Cerebellar cortex (tissue), 1 donor: ENCODE data around the gene C3orf52.

ENCODE experiments used
- DNase-seq: peaks from one replicate; pipeline ENCODE4 v3.0.0-alpha.2; 2015; ENCODE audit warnings: low spot score

The C3orf52 gene

DNA sequence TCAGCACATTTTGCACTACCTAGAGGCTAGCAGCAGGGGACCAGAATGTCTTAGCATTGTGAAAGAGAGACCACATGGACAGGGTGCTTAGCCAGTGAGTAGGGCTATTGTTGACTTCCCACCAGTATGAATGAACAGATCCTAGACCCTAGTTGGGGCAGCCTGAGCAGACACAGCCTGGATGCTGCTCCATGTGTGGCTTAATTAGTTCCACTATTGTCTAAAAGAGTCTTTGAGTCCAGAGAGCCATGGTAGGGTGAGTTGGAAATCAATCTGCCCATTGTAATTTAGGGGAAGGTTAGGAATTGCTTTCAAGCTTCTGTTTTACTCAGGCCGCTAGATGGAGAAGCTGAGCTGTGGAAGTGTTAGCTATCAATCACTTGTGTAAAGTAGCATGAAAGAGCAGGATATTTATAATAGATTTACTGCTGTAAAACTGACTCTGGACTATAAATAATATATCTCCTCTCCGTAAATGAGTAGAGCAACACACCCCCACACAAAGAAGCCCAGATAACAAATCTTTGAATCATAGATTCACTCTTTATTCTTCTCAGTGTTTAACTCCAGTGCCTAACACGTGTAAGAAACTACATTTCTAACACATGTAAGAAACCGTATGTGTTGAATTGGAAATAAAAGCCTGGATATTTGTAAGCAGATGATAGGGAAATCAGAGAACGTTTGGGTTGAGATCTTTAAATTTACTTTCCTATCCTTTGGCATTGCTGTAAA, 50.9 kb downstream of the C3orf52 start:
- DNase-seq = peak; percentile 38

- DNase-seq = no peak
These were observed 51.6 kb downstream of the C3orf52 start for GRCh38 chr3:112137781-112138180.

DNA sequence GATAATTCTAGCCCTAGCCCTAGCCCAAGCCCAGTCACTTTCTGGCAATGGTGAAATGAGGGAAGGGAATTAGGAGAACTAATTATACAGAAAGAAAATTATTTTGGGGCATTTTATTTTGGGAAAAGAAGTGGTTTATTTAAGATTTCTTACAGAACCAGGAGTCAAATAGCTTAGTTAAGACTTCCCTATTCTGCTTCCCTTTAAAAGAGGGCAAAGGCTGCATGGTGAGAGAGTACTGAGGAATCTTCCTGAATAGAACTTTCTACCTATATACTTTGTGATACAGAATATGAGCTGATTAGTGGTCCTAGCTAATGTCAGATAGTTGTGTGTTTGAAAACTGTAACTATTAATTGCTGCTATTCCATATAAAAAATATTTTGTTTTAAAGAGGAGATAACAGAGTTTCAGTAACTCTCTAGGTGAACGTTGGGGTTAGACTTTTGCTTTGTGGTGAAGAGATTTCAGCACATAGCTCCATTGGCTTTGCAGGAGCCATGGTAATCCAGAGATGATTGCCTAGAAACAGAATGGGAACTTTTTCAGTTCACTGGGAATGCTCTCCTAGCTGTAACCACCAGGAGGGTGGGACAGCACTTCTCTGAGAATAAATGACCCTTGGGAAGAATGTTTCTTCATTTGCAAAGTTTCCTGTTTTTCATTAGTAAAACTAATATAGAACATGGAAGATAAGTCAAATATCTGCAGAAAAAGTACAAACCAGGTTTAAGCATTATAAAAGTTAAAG, 52.2 kb downstream of the C3orf52 start:
- no peak for DNase-seq

DNA sequence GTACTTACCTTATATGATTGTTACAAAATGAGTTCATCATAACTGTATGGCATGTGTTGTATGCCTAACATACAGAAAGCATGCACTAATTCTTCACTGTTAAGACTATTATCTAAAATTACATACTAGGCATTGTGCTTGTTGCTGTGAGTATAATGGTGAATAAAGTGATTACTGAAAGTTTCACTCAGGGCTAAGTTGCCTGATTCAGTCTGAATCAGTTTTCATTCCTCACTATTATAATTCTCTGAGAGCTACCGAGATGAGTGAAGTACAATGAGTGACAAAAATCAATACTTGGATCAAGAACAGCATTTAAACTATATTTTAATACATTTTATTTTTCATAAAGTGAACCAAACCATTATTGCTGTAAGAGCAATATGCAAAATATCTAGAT, 54.4 kb downstream of the C3orf52 start:
- DNase-seq = no peak

DNA sequence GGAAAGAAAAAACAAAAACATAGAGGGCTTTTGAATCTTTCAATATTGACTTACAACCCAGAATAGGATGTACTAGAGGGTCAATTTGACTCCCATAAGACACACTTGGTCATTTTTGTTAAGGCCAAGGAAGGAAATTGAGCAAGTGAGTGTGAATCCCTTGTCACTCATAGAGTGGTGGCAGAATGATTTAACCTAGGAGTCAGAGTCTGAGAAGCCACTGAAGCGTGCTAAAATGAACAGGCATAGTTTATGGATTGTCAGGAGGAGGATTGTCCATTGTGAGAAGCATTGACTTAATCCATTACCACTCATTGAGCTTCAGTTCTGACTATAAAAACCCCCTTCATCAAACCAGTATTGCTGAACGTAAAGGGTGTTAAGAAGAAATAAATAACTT, 55.1 kb downstream of the C3orf52 start:
- DNase-seq = no peak

DNA sequence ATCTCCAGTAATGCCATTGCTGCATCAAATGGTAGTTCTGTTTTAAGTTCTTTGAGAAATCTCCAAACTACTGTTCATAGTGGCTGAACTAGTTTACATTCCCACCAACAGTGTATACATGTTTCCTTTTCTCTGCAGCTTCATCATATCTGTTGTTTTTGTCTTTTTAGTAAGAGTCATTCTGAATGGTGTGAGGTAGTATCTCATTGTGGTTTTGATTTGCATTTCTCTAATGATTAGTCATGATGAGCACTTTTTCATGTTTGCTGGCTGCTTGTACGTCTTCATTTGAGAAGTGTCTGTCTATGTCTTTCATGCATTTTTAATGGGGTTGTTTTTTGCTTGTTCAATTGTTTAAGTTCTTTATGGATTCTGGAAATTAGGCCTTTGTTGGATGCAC, 57.1 kb downstream of the C3orf52 start:
- no peak for DNase-seq

DNA sequence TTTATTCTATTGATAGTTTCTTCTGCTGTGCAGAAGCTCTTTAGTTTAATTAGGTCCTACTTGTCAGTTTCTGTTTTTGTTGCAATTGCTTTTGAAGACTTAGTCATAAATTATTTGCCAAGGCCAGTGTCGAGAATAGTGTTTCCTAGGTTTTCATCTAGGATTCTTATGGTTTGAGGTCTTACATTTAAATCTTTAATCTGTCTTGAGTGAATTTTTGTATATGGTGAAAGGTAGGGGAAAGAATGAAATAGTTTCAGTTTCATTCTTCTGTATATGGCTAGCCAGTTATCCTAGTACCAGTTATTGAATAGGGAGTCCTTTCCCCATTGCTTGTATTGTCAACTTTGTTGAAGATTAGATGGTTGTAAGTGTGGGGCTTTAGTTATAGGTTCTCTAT, 57.5 kb downstream of the C3orf52 start:
- no peak for DNase-seq

DNA sequence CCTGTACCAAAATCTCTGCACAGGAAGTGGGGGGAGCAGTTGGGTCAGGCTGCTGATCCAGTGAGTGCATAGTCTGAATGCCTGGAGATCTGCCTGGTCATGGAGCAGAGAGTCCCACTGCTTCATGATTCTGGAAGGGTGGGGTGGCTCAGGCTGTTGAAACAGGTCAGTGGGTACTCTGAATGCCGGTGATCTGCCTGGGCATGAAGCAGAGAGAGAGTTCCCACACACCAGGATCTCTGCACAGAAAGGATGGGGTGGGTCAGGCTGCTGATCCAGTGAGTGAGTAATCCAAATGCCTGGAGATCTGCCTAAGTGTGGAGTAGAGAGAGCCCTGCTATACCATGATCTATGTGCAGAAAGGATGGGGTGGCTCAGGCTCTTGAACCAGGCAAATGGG, 62.9 kb downstream of the C3orf52 start:
- no peak for DNase-seq

- DNase-seq = no peak
These were observed 81.6 kb downstream of the C3orf52 start for GRCh38 chr3:112167758-112168157.
